Calu3 (cell line): ENCODE data around the gene KRTAP2-4. TPM values are rescaled to one million over a fixed set of nuclear protein-coding genes. Genes with fewer than 3 reads are reported as not detected.
"Not testable (repeated sequence)": the region's sequence is repeated elsewhere in the genome, so short reads cannot be mapped to it uniquely, and the experiment has no call there.

Experiments
- BruUV-seq: library from RNA; stranded (reverse); fragments of 400-500 nt; replicated peaks from 2 replicates; lab custom pipeline; 2021; lab: Mats Ljungman, UMichigan
- CTCF ChIA-PET: fragments of 300-600 bp; sonication (Branson Sonifier 250); formaldehyde crosslinking; loops from one replicate; lab custom pipeline; 2022; ENCODE audit warnings: antibody characterized with exemption; lab: Charles Lee
- DNase-seq: peaks from one replicate; pipeline ENCODE4 v3.0.0; 2022
- H3K27ac Mint-ChIP-seq: one replicate; pipeline ENCODE4 v1.8.0; 2022; ENCODE audit warnings: mixed read lengths; ENCODE audit not compliant: unreplicated experiment
- H3K27me3 Mint-ChIP-seq: one replicate; pipeline ENCODE4 v1.8.0; 2022; ENCODE audit warnings: mixed read lengths; ENCODE audit not compliant: unreplicated experiment
- H3K36me3 Mint-ChIP-seq: one replicate; pipeline ENCODE4 v1.8.0; 2022; ENCODE audit warnings: mild to moderate bottlenecking, moderate library complexity, mixed read lengths; ENCODE audit not compliant: insufficient read depth, unreplicated experiment
- H3K4me1 Mint-ChIP-seq: one replicate; pipeline ENCODE4 v1.8.0; 2022; ENCODE audit warnings: mild to moderate bottlenecking, low read depth, mixed read lengths; ENCODE audit not compliant: unreplicated experiment
- H3K4me3 Mint-ChIP-seq: one replicate; pipeline ENCODE4 v1.8.0; 2022; ENCODE audit warnings: mild to moderate bottlenecking, low read depth, moderate library complexity, mixed read lengths; ENCODE audit not compliant: unreplicated experiment
- H3K9me3 Mint-ChIP-seq: one replicate; pipeline ENCODE4 v1.8.0; 2022; ENCODE audit warnings: low read depth, mixed read lengths; ENCODE audit not compliant: unreplicated experiment
- CTCF ChIP-seq: fragments of 200-600 bp; IDR thresholded peaks from one replicate; pipeline ENCODE4 v1.8.0; 2022; ENCODE audit warnings: antibody characterized with exemption; ENCODE audit not compliant: unreplicated experiment
- intact Hi-C: fragments of 100-400 bp; cut with micrococcal nuclease; formaldehyde crosslinking; loops from one replicate; pipeline ENCODE4 v1.10.0; 2022; ENCODE audit not compliant: unreplicated experiment
- total RNA-seq: library from RNA; stranded (reverse); gene quantifications from 2 replicates; pipeline ENCODE4 v1.2.3, GENCODE V29; 2022

The KRTAP2-4 gene
- total RNA-seq, 1 experiment from 2014 or later, result not detected

- Mint-ChIP-seq H3K4me1 (peaks cover 46% of the 10 kb centered on the region), H3K4me3 (peak overlapping the region; percentile 33), H3K27me3 (no peaks in the 10 kb centered on the region), H3K36me3 (peaks cover 20% of the 10 kb centered on the region), H3K27ac (peak overlapping the region; percentile 85), H3K9me3 (no peaks in the 10 kb centered on the region)
- no peak for TF ChIP-seq CTCF
- CTCF ChIA-PET, result interaction anchor here (0.6 to 4.5 kb wide), 18 partner anchors 13 to 490 kb away, joined by 3 to 28 read pairs (median 4); partner anchors contain the start of genes KRT23 and KRTAP1-1
- BruUV-seq, result no TSS peak
- no peak for DNase-seq
- intact Hi-C loops, result no loop called here
These were observed 6.9 kb downstream of the KRTAP2-4 start for GRCh38 chr17:41058741-41059140.

GRCh38 chr17:41057547-41057946, 8.1 kb downstream of the KRTAP2-4 start:
- peaks cover 2% of the 10 kb centered on the region for H3K9me3 Mint-ChIP-seq
- intact Hi-C loops, result no loop called here
- no TSS peak for BruUV-seq
- peaks cover 20% of the 10 kb centered on the region for H3K36me3 Mint-ChIP-seq
- H3K4me1 Mint-ChIP-seq, result peaks cover 41% of the 10 kb centered on the region
- H3K27me3 Mint-ChIP-seq, result no peaks in the 10 kb centered on the region
- no peak overlapping the region for H3K4me3 Mint-ChIP-seq
- peak overlapping the region; percentile 22 for H3K27ac Mint-ChIP-seq
- no peak for TF ChIP-seq CTCF
- CTCF ChIA-PET, result interaction anchor here (1.1 kb wide), 1 partner anchor 101 kb away, joined by 3 read pairs; no protein-coding TSS in a partner anchor
- DNase-seq, result no peak

GRCh38 chr17:41055130-41055529, 10.5 kb downstream of the KRTAP2-4 start, which contains the start of gene KRTAP2-2:
Gene KRTAP2-2 (minus strand): TSS chr17:41055230. CDS start chr17:41055211, 19 bp downstream.
- H3K9me3 Mint-ChIP-seq, CTCF ChIA-PET, H3K27ac Mint-ChIP-seq, DNase-seq, intact Hi-C loops, BruUV-seq, H3K4me3 Mint-ChIP-seq, H3K27me3 Mint-ChIP-seq, H3K36me3 Mint-ChIP-seq: not testable (repeated sequence)
- H3K4me1 Mint-ChIP-seq, result peaks cover 25% of the 10 kb centered on the region

GRCh38 chr17:41054556-41054955, 11.1 kb downstream of the KRTAP2-4 start:
- H3K4me3 Mint-ChIP-seq, CTCF ChIA-PET, H3K27ac Mint-ChIP-seq, H3K27me3 Mint-ChIP-seq, BruUV-seq, intact Hi-C loops, H3K36me3 Mint-ChIP-seq, H3K9me3 Mint-ChIP-seq, DNase-seq: not testable (repeated sequence)
- H3K4me1 Mint-ChIP-seq, result peaks cover 25% of the 10 kb centered on the region

- Mint-ChIP-seq H3K4me3 (no peak overlapping the region), H3K4me1 (peaks cover 25% of the 10 kb centered on the region), H3K27ac (no peak overlapping the region), H3K27me3 (no peaks in the 10 kb centered on the region), H3K9me3 (peaks cover 2% of the 10 kb centered on the region), H3K36me3 (peaks cover under 1% of the 10 kb centered on the region)
- intact Hi-C loops, result no loop called here
- no TSS peak for BruUV-seq
- DNase-seq, result no peak
- CTCF ChIA-PET, result interaction anchor here (1.0 kb wide), 1 partner anchor 67 kb away, joined by 3 read pairs; no protein-coding TSS in a partner anchor
- no peak for TF ChIP-seq CTCF
These were observed 11.7 kb downstream of the KRTAP2-4 start for GRCh38 chr17:41054025-41054424.
